SHP77 (cell line): ENCODE results near the gene GRIPAP1.

Experiments used
- DNase-seq, 2 experiments: peaks; one replicate each; lab custom pipeline; 2025; lab: John Stamatoyannopoulos, UW

The GRIPAP1 gene

GRCh38 chrX:48957827-48958634 lies 44.0 kb downstream of the GRIPAP1 start:
- DNase-seq: peak; percentile 87 to 93

GRCh38 chrX:48957477-48957826 lies 44.6 kb downstream of the GRIPAP1 start, which contains the start of gene OTUD5:
Gene OTUD5, minus strand, starts transcription at chrX:48957607. Its CDS starts 37 bp downstream, at chrX:48957570.
- peak; percentile 18 to 48 for DNase-seq

DNA sequence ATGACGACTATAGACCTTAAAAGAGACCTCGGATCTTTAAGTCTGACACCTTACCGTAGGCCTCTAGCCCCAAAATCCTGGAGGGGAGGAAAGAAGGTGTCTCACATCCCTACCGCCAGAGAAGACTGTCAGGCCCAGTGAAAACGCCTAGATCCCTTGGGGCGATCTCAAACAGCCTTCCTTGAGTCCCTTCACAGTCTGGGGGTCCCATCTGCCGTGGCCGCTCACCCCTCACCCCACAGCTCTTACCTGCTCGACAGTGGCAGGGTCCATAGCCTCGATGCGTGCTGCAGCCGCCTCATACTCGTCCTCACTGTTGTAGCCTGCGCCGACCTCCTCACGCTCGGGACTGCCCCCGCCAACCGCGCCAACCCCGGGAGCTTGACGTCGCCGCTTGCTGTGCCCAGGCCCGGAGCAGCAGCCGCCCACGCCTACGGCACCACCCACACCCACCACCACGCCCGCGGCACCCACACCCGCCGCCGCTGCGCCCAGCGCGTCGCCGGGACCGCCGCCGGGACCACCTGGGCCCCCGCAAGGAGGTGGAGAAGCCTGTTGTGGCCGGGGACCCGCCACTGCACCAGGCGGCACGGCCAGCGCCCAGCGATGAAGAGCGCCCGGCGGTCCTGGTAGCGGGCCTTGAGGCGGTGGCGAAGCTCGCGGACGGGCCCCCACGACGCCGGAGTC lies 45.2 kb downstream of the GRIPAP1 start:
- DNase-seq: no peak

DNA sequence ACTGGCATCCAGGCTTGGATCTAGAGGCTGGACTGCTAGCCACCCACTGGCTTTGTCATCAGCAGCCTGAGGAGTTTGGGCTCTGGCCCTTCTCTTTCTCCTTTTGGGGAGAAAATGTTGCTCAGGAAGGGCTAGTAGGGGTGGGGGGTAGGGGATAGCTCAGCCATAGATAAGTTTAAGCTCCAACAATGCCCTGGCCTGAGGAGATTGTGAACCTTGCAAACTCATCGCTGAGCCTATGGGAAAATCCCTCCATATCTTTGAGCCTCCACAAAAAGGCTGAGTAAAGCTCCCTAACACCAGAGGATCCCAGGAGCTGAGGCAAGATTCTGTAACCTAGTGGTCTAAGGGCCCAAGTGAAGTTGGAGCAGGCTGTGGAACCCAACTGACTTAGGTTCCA lies 53.5 kb downstream of the GRIPAP1 start:
- no peak for DNase-seq

- peak in 1 of 2 experiments; percentile 1 for DNase-seq
Observed at GRCh38 chrX:48945517-48946348, 56.3 kb downstream of the GRIPAP1 start.

GRCh38 chrX:48942895-48943294 lies 59.2 kb downstream of the GRIPAP1 start:
- no peak for DNase-seq

GRCh38 chrX:48940404-48940955 lies 61.6 kb downstream of the GRIPAP1 start:
- DNase-seq: no peak

GRCh38 chrX:48939524-48940228 lies 62.4 kb downstream of the GRIPAP1 start:
- no peak for DNase-seq

- DNase-seq: no peak
Observed at GRCh38 chrX:48938721-48939425, 63.2 kb downstream of the GRIPAP1 start.

- no peak for DNase-seq
Observed at GRCh38 chrX:48937054-48937907, 64.8 kb downstream of the GRIPAP1 start.

DNA sequence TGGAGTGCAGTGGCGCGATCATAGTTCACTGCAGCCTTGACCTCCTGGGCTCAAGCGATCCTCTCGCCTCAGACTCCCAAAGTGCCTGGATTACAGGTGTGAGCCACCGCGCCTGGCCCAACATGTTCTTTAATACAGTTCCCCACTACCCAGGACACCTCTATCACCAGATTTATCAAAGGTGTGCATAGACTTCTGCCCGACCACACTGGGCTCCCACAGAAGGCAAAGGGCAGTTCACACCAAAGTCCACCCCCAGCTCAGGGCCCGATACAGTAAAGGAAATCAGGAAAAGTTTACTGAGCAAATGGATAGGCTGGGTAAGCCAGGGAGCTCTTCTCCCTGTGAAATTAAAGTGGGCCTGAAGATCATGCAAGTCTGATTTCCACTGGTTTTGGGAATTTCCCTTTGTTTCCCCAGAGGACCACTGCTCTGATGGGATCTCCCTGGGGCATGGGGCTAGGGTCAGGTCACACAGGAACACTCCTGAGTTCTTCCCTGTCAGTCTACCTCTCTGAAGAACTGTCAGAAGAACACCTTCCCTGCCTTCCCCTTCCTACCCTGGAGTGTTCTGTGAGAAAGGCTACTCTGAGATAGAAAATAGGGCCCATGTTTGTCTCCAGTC lies 65.5 kb downstream of the GRIPAP1 start:
- no peak for DNase-seq

- no peak for DNase-seq
Observed at GRCh38 chrX:48935301-48935670, 66.8 kb downstream of the GRIPAP1 start.

DNA sequence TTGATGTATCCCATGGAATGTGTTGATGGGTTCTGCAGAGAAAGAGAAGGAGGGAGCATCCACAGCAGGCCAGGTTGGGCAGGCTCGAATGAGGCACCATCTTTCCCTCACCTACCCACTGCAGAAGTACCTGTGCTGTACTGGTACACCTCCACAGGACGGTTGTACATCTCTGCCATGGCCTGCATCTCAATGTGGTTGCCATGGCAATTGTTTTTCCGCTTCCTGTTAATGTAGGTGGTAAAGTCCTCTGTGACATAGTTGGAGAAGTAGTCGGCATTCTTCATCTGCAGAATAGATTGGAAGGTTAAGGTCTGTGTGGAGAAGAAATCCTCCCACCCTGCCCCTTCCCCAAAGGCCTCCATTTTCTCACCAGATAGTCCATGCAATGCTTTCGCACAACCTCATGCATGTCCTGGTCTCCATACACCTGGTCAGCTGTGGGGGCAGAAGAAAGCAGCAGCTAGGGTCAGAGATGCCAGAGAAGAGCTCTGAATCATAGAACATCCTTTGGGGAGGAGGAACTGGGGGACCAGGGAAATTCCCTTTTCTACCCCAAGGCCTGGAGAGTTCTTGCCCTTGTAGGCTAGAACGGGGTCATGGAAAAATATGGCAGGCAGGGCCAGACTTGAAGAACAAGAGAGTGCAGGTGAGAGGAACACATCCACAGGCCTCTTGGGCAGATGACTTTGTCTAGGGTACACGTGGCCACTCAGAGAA lies 67.3 kb downstream of the GRIPAP1 start:
- DNase-seq: no peak

DNA sequence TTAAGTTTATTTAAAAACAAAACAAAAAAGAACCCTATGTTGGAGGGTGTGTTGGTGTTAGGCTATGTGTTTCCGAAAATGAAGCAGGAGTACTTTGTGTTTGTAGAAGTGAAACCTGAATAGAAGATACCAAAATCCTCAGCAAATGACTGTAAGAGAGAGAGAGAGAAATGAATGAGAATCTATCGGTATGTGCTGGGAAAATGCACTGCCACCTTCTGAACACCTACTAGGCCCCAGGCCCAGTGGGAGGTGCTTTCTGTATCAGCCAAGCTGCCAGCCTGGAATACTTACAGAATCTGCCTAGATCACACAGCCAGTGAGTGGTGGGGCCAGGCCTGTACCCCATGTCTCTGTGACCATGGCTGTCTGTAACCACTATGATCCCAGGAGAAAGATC lies 68.3 kb downstream of the GRIPAP1 start:
- DNase-seq: no peak

DNA sequence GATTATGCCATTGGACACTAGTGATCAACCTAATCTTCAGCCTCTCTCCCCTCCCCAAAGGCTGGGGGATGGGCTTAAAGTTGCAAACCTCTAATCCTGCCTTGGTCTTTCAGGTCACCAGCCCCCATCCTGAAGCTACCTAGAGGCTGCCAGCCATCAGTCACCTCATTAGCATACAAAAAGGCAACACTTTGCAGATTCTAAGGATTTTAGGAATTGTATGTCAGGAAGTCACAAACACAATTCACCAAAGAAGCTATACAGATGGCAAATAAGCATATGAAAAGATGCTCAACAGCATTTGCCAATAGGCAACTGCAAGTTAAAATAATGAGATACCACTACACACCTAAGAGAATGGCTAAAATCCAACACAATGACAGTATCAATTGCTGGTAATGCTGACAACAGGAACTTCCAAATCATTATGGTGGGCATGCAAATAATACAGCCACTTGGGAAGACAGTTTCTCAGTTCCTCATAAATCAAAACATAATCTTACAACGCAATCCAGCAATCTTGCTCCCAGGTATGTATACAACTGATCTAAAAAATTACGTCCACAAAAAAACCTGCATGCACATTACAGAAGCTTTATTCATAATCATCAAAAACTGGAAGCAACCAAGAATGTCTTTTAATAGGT lies 74.2 kb downstream of the GRIPAP1 start:
- no peak for DNase-seq

GRCh38 chrX:48927123-48927522 lies 74.9 kb downstream of the GRIPAP1 start:
- no peak for DNase-seq

- DNase-seq: no peak
Observed at GRCh38 chrX:48924270-48924669, 77.8 kb downstream of the GRIPAP1 start.

DNA sequence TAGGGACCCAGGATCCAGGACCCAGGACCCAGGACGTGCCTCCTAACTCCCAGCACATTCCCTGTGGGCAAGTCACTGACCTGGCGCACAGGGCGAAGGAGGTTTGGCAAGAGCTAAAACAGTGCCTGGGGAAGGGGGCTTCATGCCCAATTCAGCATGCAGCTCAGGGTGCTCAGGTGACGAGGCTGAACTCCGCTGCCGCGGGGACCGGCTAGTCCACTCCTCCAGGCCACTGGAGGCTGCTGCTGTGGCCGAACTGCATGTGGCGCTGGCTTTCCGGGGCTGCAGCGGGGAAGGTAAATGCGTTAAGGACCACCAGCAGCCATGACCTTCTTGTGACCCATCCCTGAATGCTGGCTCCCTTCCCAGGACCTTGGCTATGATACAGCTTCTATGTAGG lies 78.3 kb downstream of the GRIPAP1 start:
- DNase-seq: no peak
